Gastroesophageal sphincter (tissue), 4 donors: ENCODE results near the gene TARP.
A peak's percentile ranks its signal among the peaks of the same experiment; 100 is the strongest.

Experiments used
- ATAC-seq: fragments of 150-250 bp; one replicate; pipeline ENCODE4 v1.9.1; 2016; ENCODE audit warnings: mild to moderate bottlenecking, moderate library complexity
- H3K27ac ChIP-seq, 4 donors: fragments of 200-600 bp; sonication (generic) in 3 of 4; 1 replicate in 3 of 4; 2 replicates in 1 of 4; pipeline ENCODE4 v1.5.1; 2016 to 2019
- H3K27me3 ChIP-seq: fragments of 200-600 bp; sonication (generic); one replicate; pipeline ENCODE4 v1.5.1; 2019
- H3K36me3 ChIP-seq, 2 donors: fragments of 200-600 bp; sonication (generic); one replicate each; pipeline ENCODE4 v1.5.1; 2019; ENCODE audit warnings: control low read depth in 1 of 2
- H3K4me1 ChIP-seq, 3 donors: fragments of 200-600 bp; sonication (generic); 1 replicate in 2 of 3; 2 replicates in 1 of 3; pipeline ENCODE4 v1.5.1; 2016 to 2019; ENCODE audit warnings: control low read depth in 2 of 3
- H3K4me3 ChIP-seq, 2 donors: fragments of 200-600 bp; sonication (generic); one replicate each; pipeline ENCODE4 v1.5.1; 2019; ENCODE audit warnings: mild to moderate bottlenecking in 1 of 2, moderate library complexity in 1 of 2
- H3K9me3 ChIP-seq, 3 donors: fragments of 200-600 bp; sonication (generic); one replicate each; pipeline ENCODE4 v1.5.1; 2017 to 2019; ENCODE audit warnings: control low read depth in 2 of 3
- EP300 ChIP-seq: sonication (generic); formaldehyde crosslinking; IDR thresholded peaks from one replicate; pipeline ENCODE4 v1.6.1; 2017; ENCODE audit warnings: antibody characterized with exemption, mild to moderate bottlenecking
- POLR2A ChIP-seq, 2 donors: fragments of 450-650 bp; IDR thresholded peaks; one replicate each; pipeline ENCODE4 v1.6.1; 2017; ENCODE audit warnings: antibody characterized with exemption in 2 of 2, mild to moderate bottlenecking in 2 of 2, moderate library complexity in 1 of 2
- POLR2AphosphoS5 ChIP-seq: sonication (generic); formaldehyde crosslinking; IDR thresholded peaks from one replicate; pipeline ENCODE4 v1.6.1; 2017; ENCODE audit warnings: antibody characterized with exemption
- WGBS, 2 donors: methylation state at CpG; one replicate each; pipeline ENCODE4 v1.1.5; 2018; ENCODE audit warnings: low coverage in 1 of 2; 5-methylcytosine and 5-hydroxymethylcytosine counted together
- TF ChIP-seq, protein P1 (sequence below), 4 experiments: fragments of 200-600 bp in 2 of 4; fragments of 450-650 bp in 2 of 4; sonication (generic) in 1 of 4; IDR thresholded peaks; one replicate each; pipeline ENCODE4 v1.5.1; 2017 to 2019; ENCODE audit warnings: antibody characterized with exemption in 4 of 4, mild to moderate bottlenecking in 2 of 4, moderate library complexity in 2 of 4

TARP gene

DNA sequence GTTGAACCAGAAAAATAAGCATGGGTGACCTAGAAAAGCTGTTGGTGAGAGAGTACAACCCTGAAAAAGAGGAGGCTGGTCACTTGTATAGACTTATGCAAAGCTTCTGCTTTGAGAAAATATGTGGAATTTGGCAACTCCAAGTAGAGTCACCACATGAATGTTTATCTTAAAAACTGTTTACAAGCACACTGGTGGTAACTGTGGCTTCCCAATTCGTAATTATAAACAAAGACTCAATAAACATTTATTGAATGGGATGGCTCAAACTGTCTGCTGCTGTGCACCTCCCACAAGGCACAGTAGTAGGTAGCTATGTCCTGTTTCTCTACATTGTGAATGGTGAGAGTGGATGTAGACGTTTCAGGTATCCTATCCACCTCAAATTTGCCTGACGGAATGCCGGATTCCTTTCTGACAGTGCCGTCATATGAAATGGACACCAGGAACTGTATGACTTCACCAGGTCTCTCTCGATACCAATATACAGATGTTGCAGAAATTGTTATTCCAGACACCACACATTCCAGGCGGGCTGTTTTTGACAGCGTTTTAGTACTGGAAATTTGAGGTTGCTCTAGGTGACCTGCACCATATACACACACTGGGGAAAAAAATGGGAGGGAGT, 43.4 kb upstream of the TARP start:
- WGBS, 2 donors, result 71 to 81% methylated on average over 5 to 8 of the region's 8 CpGs
- ATAC-seq, result no peak
- Histone ChIP-seq H3K36me3 (no peaks in the 10 kb centered on the region), H3K4me1 (no peaks in the 10 kb centered on the region), H3K4me3 (no peak overlapping the region), H3K27ac (no peak overlapping the region), H3K27me3 (peaks cover 2% of the 10 kb centered on the region), H3K9me3 (no peaks in the 10 kb centered on the region)
- TF ChIP-seq POLR2A (IDR thresholded peaks at IDR 0.05), result no peak
- TF ChIP-seq, protein P1, sequence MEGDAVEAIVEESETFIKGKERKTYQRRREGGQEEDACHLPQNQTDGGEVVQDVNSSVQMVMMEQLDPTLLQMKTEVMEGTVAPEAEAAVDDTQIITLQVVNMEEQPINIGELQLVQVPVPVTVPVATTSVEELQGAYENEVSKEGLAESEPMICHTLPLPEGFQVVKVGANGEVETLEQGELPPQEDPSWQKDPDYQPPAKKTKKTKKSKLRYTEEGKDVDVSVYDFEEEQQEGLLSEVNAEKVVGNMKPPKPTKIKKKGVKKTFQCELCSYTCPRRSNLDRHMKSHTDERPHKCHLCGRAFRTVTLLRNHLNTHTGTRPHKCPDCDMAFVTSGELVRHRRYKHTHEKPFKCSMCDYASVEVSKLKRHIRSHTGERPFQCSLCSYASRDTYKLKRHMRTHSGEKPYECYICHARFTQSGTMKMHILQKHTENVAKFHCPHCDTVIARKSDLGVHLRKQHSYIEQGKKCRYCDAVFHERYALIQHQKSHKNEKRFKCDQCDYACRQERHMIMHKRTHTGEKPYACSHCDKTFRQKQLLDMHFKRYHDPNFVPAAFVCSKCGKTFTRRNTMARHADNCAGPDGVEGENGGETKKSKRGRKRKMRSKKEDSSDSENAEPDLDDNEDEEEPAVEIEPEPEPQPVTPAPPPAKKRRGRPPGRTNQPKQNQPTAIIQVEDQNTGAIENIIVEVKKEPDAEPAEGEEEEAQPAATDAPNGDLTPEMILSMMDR (IDR thresholded peaks at IDR 0.05), result no peak
- no peak for TF ChIP-seq POLR2AphosphoS5
- TF ChIP-seq EP300, result no peak

DNA sequence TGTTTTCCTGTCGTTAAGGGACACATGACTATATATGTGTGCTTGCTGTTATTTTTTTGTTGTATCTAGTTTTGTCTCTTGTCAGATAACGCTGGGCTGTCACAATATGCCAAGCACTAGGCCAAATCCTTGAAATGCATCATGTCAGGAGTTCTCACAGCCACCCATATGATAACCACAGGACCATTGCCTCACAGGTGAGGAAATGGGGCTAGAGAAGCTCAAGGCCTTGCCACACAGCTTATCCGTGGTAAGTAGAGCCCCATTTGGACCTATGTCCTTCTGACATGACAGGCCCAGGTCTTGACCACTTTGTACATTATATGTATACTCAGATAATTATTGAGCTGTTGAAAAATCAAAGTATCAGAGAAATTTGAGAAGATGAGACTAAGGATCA, 42.0 kb upstream of the TARP start:
- ATAC-seq, result no peak
- H3K27me3 ChIP-seq, result peaks cover 11% of the 10 kb centered on the region
- no peak overlapping the region for H3K4me3 ChIP-seq
- no peaks in the 10 kb centered on the region for H3K36me3 ChIP-seq
- H3K4me1 ChIP-seq, result peaks cover 0 to 14% (median 0%) of the 10 kb centered on the region in 3 donors
- WGBS, 2 donors, result 69 to 100% methylated on average over 1 to 2 of the region's 3 CpGs
- TF ChIP-seq POLR2AphosphoS5, result no peak
- TF ChIP-seq EP300, result no peak
- TF ChIP-seq POLR2A (IDR thresholded peaks at IDR 0.05), result no peak
- TF ChIP-seq, protein P1 (IDR thresholded peaks at IDR 0.05), result no peak
- H3K9me3 ChIP-seq, result no peaks in the 10 kb centered on the region
- H3K27ac ChIP-seq, result no peak overlapping the region

DNA sequence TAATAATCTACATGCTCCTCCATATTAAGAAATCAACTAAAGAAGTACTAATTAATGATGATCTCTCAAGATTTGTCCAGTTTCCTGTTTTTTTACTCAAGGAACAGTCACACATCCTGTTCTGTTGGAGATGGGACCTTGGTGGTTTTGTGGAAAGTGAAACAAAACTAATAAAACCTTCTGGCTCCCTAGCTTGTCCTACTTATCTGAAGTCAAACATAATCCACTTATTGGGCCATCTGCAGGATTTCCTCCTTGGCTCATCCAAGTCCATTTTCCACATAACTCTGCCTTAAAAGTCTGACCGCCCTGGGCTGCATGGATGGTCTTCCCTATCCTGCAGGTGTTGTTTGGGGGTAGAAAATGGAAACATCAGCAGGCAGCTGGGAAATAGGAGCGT, 39.4 kb upstream of the TARP start:
- Histone ChIP-seq H3K4me3 (no peak overlapping the region), H3K9me3 (no peaks in the 10 kb centered on the region), H3K27me3 (peaks cover 11% of the 10 kb centered on the region), H3K36me3 (no peaks in the 10 kb centered on the region), H3K27ac (peak overlapping the region in 1 of 4 donors; percentile 23), H3K4me1 (peaks cover 0 to 18% (median 0%) of the 10 kb centered on the region in 3 donors)
- WGBS, 2 donors, result 83% methylated on average over 2 of the region's 2 CpGs; no CpG with 5 or more reads in 1 of the 2 donors
- TF ChIP-seq, protein P1 (IDR thresholded peaks at IDR 0.05), result no peak
- TF ChIP-seq POLR2AphosphoS5, result no peak
- no peak for TF ChIP-seq EP300
- TF ChIP-seq POLR2A (IDR thresholded peaks at IDR 0.05), result no peak
- no peak for ATAC-seq

DNA sequence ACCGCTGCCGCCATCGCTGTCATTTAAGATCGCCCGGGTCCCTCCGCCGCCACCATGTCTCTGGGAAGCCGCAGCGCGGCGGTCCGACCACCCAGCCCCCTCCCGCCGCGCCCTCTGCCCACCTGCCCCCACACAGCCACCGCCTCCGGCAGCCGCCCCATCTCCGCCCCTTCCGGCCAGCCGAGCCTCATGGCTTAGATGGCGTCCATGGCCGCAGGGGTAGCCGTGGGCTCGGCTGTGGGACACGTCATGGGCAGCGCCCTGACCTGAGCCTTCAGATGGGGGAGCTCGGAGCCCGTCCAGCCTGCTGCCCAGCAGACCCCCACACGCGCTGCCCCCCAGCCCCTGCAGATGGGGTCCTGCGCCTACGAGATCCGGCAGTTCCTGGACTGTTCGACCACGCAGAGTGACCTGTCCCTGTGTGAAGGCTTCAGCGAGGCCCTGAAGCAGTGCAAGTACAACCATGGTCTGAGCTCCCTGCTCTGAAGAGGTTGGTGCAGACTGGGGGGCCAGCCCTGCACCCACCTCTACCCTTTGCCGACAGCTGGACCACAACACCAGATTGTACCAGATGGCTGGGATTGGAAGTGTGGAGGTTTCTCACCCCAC, 38.0 kb upstream of the TARP start:
- H3K9me3 ChIP-seq, result no peaks in the 10 kb centered on the region
- TF ChIP-seq POLR2A (IDR thresholded peaks at IDR 0.05) (no peak), POLR2AphosphoS5 (no peak), EP300 (no peak)
- TF ChIP-seq, protein P1 (IDR thresholded peaks at IDR 0.05), result no peak
- H3K4me3 ChIP-seq, result peak overlapping the region; percentile 16 to 52
- ATAC-seq, result peak; percentile 18
- H3K27me3 ChIP-seq, result peaks cover 11% of the 10 kb centered on the region
- H3K27ac ChIP-seq, result peak overlapping the region in 3 of 4 donors; percentile 17 to 69 (median 38)
- 10% methylated on average over 7 of the region's 38 CpGs; no CpG with 5 or more reads in 1 of the 2 donors for WGBS, 2 donors
- H3K4me1 ChIP-seq, result peaks cover 0 to 18% (median 0%) of the 10 kb centered on the region in 3 donors
- no peaks in the 10 kb centered on the region for H3K36me3 ChIP-seq

DNA sequence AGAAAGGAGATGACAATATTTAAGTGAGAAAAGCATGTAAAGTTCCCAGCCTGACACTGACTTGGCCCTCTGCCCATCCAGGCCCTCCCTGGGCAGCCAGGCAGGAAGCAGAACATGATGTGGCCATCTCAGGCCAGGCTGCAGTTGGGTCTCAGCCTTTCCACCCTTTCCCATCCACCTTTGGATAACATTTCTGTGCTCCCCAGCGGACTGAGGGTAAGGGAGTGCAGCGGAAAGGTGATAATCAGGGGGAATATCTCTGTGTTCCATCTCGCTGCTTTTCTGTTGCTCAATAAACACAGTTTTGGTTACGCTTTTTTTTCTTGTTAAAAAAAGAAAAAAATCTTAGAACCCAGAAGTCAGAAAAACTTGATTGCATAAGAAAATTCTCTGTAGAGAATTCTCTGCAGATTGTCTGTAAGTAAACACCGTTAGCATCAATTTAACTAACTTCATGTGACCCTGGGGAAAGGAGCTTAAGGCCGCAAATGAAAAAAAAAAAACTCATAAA, 37.2 kb upstream of the TARP start:
- peak overlapping the region in 1 of 2 donors; percentile 52 for H3K4me3 ChIP-seq
- no peak for TF ChIP-seq POLR2A (IDR thresholded peaks at IDR 0.05)
- no peak for TF ChIP-seq EP300
- TF ChIP-seq, protein P1 (IDR thresholded peaks at IDR 0.05), result no peak
- no peak for TF ChIP-seq POLR2AphosphoS5
- ATAC-seq, result peak; percentile 50
- 45 to 62% methylated on average over 4 to 6 of the region's 6 CpGs for WGBS, 2 donors
- peak overlapping the region in 2 of 4 donors; percentile 38 to 69 for H3K27ac ChIP-seq
- H3K36me3 ChIP-seq, result no peaks in the 10 kb centered on the region
- peaks cover 0 to 18% (median 0%) of the 10 kb centered on the region in 3 donors for H3K4me1 ChIP-seq
- no peaks in the 10 kb centered on the region for H3K9me3 ChIP-seq
- peaks cover 11% of the 10 kb centered on the region for H3K27me3 ChIP-seq
